ENCODE measurements around the gene NTM. TPM values are rescaled to one million over a fixed set of nuclear protein-coding genes. Genes with fewer than 3 reads are reported as not detected.

Gene NTM
- total RNA-seq, 1 experiment from 2014 or later: 8.6 TPM

DNA sequence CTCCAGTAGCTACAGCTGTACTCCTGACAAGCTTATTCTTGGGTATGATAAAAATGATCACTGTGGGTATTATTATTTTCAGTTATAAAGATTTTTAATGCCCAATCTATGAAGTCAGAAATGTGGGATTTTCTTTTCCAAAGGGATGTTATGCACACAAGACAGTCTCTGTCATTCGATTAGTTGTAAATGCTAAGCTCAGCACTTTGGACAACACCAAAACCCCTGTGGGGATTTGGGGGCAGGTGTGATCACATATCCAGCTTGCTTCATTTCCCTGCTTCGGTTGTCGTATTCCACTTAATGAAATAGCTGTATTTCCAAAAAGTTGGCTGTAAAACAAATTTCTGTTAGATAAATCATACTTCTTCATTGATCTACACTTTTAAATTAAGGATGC, 931.5 kb downstream of the NTM start:
- Histone ChIP-seq H3K36me3 (ENCODE audit: insufficient read depth, low read length, poor library complexity, severe bottlenecking) (no peaks in the 10 kb centered on the region), H3K27me3 (replicated peaks; ENCODE audit: insufficient read depth, low read depth, low read length, poor library complexity) (no peaks in the 10 kb centered on the region), H3K9me3 (ENCODE audit: low read depth, low read length, poor library complexity, severe bottlenecking) (peaks cover 4% of the 10 kb centered on the region), H3K4me3 (ENCODE audit: low read depth, low read length, poor library complexity, severe bottlenecking) (no peak overlapping the region), H3K27ac (ENCODE audit: low read depth, low read length, poor library complexity, severe bottlenecking) (no peak overlapping the region), H3K4me1 (ENCODE audit: insufficient read depth, low read length, poor library complexity, severe bottlenecking) (no peaks in the 10 kb centered on the region)
- no TSS peak for BruUV-seq (replicated peaks)
- POLR2A ChIA-PET (ENCODE audit: low non-redundant PET): no interaction called here
- CTCF ChIA-PET: interaction anchor here (0.6 kb wide), 1 partner anchor 164 kb away, joined by 3 read pairs; no protein-coding TSS in a partner anchor
- TF ChIP-seq EZH2 (IDR thresholded peaks at IDR 0.05; ENCODE audit: borderline replicate concordance, low read depth, low read length, poor library complexity, severe bottlenecking): no peak
- TF ChIP-seq CTCF (conservative IDR thresholded peaks at IDR 0.05; ENCODE audit: low read depth, low read length): no peak
- DNase-seq (ENCODE audit: low spot score): no peak
- intact Hi-C loops (cut with micrococcal nuclease; ENCODE audit: unreplicated experiment): no loop called here

GRCh38 chr11:132307309-132308020, 937.0 kb downstream of the NTM start:
- Histone ChIP-seq H3K4me1 (ENCODE audit: insufficient read depth, low read length, poor library complexity, severe bottlenecking) (no peaks in the 10 kb centered on the region), H3K9me3 (ENCODE audit: low read depth, low read length, poor library complexity, severe bottlenecking) (no peaks in the 10 kb centered on the region), H3K36me3 (ENCODE audit: insufficient read depth, low read length, poor library complexity, severe bottlenecking) (no peaks in the 10 kb centered on the region), H3K4me3 (ENCODE audit: low read depth, low read length, poor library complexity, severe bottlenecking) (no peak overlapping the region), H3K27me3 (replicated peaks; ENCODE audit: insufficient read depth, low read depth, low read length, poor library complexity) (no peaks in the 10 kb centered on the region), H3K27ac (ENCODE audit: low read depth, low read length, poor library complexity, severe bottlenecking) (no peak overlapping the region)
- intact Hi-C loops (cut with micrococcal nuclease; ENCODE audit: unreplicated experiment): no loop called here
- BruUV-seq (replicated peaks): no TSS peak
- TF ChIP-seq CTCF (conservative IDR thresholded peaks at IDR 0.05; ENCODE audit: low read depth, low read length) (no peak), EZH2 (IDR thresholded peaks at IDR 0.05; ENCODE audit: borderline replicate concordance, low read depth, low read length, poor library complexity, severe bottlenecking) (no peak)
- ChIA-PET CTCF (no interaction called here), POLR2A (ENCODE audit: low non-redundant PET) (no interaction called here)
- no peak for DNase-seq (ENCODE audit: low spot score)

DNA sequence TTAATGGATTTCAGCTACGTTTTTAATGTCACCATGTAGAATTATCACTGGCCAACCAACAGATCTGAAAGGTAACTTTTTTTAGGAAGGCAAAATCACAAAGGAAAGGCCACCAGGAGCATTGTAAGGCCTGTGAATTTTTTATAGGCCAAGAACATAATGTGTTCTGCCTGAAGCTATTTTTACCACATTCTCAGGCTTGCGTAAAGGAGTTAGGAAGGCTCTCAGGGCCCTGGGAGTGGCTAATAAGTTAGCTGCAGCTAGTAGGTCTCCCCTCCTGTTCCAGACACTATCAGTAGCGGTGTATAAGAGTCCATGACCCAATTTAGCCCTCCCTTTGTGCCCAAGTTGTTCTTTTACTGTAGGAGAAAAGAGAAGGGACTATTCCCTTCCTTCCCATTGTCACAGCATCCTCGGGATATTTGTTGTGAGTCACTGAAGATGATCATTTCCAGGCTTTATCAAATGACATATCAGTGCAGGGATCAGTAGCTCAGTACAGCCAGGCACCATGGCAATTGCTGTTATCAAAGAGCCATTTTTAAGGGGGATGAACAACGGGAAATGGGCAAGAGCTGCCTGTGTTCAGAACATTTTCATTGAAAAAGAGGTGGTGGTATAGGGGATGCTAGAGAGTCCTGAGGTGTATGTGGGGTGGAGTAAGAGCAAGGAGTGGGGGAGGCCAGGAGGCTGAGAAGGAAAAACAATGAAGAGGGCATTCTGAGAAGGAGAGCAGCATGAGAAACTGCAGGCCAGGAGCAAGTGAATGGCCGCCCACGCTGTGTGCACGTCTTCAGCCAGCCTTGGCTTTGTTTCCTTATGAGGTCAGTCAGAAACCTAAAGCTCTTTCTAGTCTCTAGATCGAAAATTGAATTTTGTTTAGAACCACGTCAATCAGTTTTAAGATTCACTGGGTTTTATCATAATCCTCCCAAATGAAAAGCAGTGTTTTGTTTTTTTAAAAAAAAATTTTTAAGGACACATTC, 940.3 kb downstream of the NTM start:
- Histone ChIP-seq H3K4me1 (ENCODE audit: insufficient read depth, low read length, poor library complexity, severe bottlenecking) (no peaks in the 10 kb centered on the region), H3K36me3 (ENCODE audit: insufficient read depth, low read length, poor library complexity, severe bottlenecking) (no peaks in the 10 kb centered on the region), H3K27me3 (replicated peaks; ENCODE audit: insufficient read depth, low read depth, low read length, poor library complexity) (no peaks in the 10 kb centered on the region), H3K4me3 (ENCODE audit: low read depth, low read length, poor library complexity, severe bottlenecking) (no peak overlapping the region), H3K9me3 (ENCODE audit: low read depth, low read length, poor library complexity, severe bottlenecking) (no peaks in the 10 kb centered on the region), H3K27ac (ENCODE audit: low read depth, low read length, poor library complexity, severe bottlenecking) (no peak overlapping the region)
- ChIA-PET CTCF (no interaction called here), POLR2A (ENCODE audit: low non-redundant PET) (no interaction called here)
- no TSS peak for BruUV-seq (replicated peaks)
- no peak for DNase-seq (ENCODE audit: low spot score)
- intact Hi-C loops (cut with micrococcal nuclease; ENCODE audit: unreplicated experiment): no loop called here
- TF ChIP-seq EZH2 (IDR thresholded peaks at IDR 0.05; ENCODE audit: borderline replicate concordance, low read depth, low read length, poor library complexity, severe bottlenecking): no peak
- no peak for TF ChIP-seq CTCF (conservative IDR thresholded peaks at IDR 0.05; ENCODE audit: low read depth, low read length)
